NCI-H345 treated with DMSO at 0.1 percent for 48 hours (cell line): ENCODE data around the gene CSF3R.

ENCODE experiments used
- DNase-seq: peaks from one replicate; lab custom pipeline; 2025; ENCODE audit not compliant: unreplicated experiment; lab: John Stamatoyannopoulos, UW

Gene CSF3R

DNA sequence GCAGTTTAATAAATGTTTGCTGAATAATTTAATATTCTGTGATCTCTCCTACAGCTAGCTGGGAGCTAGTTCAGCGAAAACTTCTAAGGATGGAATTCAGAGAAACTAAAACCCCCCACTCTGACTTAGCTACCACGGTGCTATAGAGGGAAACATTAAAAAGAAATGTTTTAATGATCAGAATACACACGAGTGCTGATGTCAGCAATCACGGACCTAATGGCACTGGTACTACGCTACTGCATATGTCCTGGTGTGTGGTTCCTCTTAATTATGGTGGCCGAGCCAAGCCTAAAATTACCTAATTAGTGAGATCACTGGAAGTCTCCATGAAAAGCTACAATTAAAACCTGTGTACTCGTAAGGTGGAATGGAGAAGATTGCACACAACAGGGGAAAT lies 61.1 kb downstream of the CSF3R start:
- no peak for DNase-seq

DNA sequence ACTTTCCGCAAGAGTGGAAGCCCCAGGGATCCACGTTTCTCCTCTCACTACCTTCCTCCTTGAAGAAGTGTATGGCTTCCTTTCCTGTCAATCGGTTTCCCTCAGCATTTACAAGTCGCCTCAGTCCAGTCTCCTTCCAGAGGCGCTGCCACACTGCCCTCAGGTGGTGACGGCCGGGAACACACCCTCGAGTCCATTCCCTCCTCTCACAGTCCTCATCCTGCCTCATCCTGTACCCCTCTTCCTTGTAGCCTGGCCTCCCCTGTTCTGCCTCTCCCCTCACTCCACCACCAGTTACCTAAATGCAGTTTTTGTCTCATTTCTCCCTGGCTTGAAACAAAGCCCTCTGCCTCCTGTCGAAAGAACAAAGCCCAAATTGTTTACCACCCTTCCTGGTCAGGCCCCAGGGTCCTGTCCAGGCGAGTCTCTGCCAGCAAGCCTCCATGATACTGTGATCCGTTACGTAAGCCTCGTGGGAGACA lies 61.8 kb downstream of the CSF3R start:
- DNase-seq, result peak; percentile 26

DNA sequence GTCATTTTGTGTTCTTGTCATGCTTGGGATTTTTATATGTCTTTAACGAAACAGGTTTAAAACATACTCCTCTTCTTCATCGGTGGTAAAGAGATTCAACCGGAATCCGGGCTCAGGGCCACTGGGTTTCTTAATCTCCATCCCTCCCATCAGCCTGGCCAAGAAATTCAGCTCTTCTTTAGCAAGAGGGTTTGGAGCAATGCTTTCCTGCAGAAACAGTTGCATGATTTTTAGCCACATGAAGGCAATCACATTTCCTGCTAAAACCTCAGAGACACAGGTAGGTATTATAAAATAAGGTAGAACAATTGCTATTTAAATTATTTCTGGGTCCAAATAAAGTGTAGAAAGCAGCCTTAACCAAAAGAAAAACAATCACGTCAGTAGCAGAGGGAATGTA lies 62.3 kb downstream of the CSF3R start:
- no peak for DNase-seq

DNA sequence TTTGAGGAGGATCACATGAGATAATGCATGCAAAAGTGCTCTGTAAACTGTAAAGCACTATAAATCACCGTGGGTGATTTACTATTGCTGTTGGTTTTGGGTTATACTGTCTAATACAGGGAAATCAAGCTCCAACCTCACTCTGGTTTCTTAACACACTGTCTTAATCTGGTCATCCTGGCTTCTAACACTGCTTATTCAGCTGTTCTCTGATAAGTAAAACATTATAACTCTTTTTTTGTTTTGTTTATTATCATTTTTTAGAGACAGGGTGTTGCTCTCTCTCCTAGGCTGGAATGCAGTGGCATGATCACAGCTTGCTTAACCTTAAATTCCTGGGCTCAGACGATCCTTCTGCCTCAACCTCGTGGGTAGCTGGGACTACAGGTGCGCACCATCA lies 63.1 kb downstream of the CSF3R start:
- DNase-seq, result no peak

DNA sequence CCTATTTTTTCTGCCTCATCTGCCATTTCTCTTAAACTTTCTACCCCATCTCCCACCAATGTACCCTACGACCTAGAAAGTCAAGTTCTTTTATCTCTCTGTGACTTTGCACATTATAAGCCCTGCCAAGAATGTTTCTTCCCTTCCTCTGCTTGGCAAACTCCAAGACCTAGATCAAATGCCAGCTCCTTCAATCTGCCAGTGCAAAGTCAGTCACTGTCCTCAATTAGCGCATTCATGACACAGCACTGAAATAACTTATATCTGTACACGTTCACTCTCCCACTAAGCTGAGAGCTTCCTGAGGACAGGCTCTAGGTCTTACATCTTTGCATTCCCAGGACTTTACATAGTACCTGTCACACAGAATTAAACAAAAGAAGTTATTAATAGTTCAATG lies 63.6 kb downstream of the CSF3R start:
- DNase-seq, result no peak

DNA sequence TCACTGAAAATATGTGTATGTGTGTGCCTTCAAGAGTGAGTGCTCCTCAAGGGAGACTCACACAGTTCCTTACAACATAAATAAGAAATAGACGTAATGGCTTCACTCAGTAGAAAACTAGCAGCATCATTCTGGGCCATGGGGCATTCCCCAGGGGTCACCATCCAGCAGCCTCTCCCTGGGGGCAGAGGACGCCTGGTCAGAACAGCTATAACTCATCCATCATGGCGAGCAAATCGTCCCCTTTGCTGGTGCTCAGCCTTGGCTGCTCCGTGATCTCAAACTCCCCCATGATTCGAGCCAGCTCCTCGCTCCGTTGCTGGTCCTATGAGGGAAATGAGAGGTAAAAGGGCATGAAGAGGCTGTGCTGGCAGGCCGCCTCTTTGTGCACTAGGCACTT lies 64.8 kb downstream of the CSF3R start:
- DNase-seq, result no peak
